Breast epithelium (tissue), 3 donors: ENCODE results near the gene HMGCS1.

ENCODE experiments used
- POLR2A ChIP-seq: fragments of 450-650 bp; IDR thresholded peaks from one replicate; pipeline ENCODE4 v1.6.1; 2016; ENCODE audit warnings: antibody characterized with exemption, mild to moderate bottlenecking, moderate library complexity
- TF ChIP-seq, protein P1 (sequence below), 3 donors: fragments of 450-650 bp; IDR thresholded peaks; one replicate each; pipeline ENCODE4 v1.5.1; 2016 to 2017; ENCODE audit warnings: antibody characterized with exemption in 3 of 3, mild to moderate bottlenecking in 3 of 3, moderate library complexity in 3 of 3

DNA sequence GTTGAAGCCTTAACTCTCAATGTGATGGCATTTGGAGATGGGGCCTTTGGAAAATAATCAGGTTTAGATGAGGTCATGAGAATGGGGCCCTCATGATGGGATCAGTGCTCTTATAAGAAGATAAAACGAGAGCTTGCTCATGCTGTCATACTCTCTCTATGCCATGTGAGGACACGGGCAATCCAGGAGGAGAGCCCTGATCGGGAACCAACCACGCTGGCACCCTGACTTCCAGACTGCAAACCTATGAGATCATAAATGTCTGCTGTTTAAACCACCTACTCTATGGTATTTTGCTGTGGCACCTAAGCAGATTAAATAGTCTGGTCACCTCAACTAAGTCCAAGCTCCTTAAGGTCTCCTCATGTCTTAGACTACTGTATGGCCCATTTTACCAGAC lies 10.0 kb downstream of the HMGCS1 start:
- TF ChIP-seq, protein P1, sequence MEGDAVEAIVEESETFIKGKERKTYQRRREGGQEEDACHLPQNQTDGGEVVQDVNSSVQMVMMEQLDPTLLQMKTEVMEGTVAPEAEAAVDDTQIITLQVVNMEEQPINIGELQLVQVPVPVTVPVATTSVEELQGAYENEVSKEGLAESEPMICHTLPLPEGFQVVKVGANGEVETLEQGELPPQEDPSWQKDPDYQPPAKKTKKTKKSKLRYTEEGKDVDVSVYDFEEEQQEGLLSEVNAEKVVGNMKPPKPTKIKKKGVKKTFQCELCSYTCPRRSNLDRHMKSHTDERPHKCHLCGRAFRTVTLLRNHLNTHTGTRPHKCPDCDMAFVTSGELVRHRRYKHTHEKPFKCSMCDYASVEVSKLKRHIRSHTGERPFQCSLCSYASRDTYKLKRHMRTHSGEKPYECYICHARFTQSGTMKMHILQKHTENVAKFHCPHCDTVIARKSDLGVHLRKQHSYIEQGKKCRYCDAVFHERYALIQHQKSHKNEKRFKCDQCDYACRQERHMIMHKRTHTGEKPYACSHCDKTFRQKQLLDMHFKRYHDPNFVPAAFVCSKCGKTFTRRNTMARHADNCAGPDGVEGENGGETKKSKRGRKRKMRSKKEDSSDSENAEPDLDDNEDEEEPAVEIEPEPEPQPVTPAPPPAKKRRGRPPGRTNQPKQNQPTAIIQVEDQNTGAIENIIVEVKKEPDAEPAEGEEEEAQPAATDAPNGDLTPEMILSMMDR (IDR thresholded peaks at IDR 0.05): no peak
- TF ChIP-seq POLR2A: no peak
